Measurements from ENCODE around the gene NAALADL2. TPM values are rescaled to one million over a fixed set of nuclear protein-coding genes. Genes with fewer than 3 reads are reported as not detected.

Gene NAALADL2
- total RNA-seq, 1 experiment from 2014 or later: 1.9 TPM

DNA sequence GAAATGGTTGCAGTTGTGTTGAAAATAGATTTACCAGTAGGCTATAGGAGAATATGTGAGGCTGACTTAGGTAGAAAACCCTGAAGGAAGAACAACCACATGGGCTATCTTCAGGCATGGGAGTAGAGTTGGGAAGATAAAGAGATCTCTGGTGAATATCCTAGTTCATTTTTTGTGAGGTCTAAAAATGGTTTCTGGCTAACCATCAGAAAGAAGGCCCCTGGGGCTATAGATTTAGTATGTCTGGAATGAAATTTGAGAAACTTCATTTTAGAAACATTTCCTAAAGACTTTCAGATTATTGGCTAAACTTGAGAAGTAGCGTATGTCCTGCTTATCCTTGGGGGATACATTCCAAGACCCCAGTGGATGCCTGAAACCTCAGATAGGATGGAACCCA, 148.2 kb downstream of the NAALADL2 start:
- Histone ChIP-seq H3K27ac (ENCODE audit: low read length) (no peak overlapping the region), H3F3A (ENCODE audit: low read length, unreplicated experiment) (no peaks in the 10 kb centered on the region), H3K4me2 (ENCODE audit: low read length) (no peak overlapping the region), H4K20me1 (ENCODE audit: low read length) (no peaks in the 10 kb centered on the region), H3K4me1 (ENCODE audit: insufficient read depth, low read length) (peaks cover 28% of the 10 kb centered on the region), H2AFZ (ENCODE audit: low read length) (no peak overlapping the region), H3K4me3 (ENCODE audit: low read length) (no peak overlapping the region), H3K9me3 (ENCODE audit: low read length) (no peaks in the 10 kb centered on the region), H3K79me2 (ENCODE audit: low read length) (no peaks in the 10 kb centered on the region), H3K9me2 (replicated peaks; ENCODE audit: low read length) (no peaks in the 10 kb centered on the region), H3K9ac (ENCODE audit: low read length) (no peak overlapping the region), H3K27me3 (ENCODE audit: low read length) (no peaks in the 10 kb centered on the region), H3K36me3 (ENCODE audit: low read depth, low read length) (no peaks in the 10 kb centered on the region)
- DNase-seq (no peak), ATAC-seq (no peak)
- ChIA-PET POLR2A (ENCODE audit: unreplicated experiment) (no interaction called here), CTCF (no interaction called here)
- intact Hi-C loops (cut with micrococcal nuclease): no loop called here
- BruUV-seq (replicated peaks): no TSS peak
- TF ChIP-seq, protein P1, sequence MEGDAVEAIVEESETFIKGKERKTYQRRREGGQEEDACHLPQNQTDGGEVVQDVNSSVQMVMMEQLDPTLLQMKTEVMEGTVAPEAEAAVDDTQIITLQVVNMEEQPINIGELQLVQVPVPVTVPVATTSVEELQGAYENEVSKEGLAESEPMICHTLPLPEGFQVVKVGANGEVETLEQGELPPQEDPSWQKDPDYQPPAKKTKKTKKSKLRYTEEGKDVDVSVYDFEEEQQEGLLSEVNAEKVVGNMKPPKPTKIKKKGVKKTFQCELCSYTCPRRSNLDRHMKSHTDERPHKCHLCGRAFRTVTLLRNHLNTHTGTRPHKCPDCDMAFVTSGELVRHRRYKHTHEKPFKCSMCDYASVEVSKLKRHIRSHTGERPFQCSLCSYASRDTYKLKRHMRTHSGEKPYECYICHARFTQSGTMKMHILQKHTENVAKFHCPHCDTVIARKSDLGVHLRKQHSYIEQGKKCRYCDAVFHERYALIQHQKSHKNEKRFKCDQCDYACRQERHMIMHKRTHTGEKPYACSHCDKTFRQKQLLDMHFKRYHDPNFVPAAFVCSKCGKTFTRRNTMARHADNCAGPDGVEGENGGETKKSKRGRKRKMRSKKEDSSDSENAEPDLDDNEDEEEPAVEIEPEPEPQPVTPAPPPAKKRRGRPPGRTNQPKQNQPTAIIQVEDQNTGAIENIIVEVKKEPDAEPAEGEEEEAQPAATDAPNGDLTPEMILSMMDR (conservative IDR thresholded peaks at IDR 0.05; ENCODE audit: low read depth, low read length): no peak
- no peak for TF ChIP-seq EZH2phosphoT487 (IDR thresholded peaks at IDR 0.05; ENCODE audit: borderline replicate concordance, low read length)

DNA sequence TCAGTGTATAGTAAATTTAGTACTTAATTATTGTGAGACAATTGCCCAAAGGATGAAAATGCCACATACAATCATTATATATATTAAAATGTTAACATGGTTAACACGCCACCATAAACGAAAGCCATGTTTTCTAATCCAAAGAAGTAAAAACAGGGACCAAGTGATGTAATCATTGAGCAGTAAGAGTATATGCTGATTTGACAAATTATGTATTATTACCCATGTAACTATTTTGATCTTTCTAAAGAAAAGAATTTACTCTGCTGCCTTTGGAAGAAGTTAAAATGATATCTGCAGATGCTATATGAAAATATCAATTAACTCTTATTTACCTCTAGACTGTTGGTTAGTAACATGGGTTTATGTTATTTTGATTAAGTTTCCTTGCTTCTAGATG, 150.2 kb downstream of the NAALADL2 start:
- CTCF ChIA-PET: no interaction called here
- BruUV-seq (replicated peaks): no TSS peak

DNA sequence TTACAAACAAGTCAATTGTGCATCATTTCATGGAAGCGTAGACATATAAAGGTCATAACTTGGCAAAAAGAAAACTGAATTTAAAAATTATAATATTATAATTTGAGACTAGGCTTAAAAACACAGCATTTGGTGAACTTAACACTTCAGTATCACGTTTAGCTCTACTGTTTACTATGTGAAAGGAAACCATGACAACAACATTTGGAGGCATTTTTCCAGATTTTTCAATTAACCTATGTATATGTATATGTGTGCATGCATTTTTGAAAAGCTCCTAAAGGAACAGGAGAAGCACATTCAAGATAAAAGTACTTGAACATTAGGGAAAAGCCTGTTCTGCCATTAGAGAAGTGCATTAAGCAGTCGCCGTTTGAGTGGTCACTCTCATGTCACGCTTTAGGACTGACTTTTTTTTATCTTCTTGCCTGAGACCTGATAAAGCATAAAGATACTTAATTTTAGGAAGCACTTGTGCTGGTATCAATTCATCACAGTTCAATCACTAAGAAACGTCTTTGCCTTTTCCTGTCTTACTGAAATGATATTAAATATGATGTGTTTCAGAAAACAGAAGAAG, 156.0 kb downstream of the NAALADL2 start:
- Histone ChIP-seq H3K4me3 (ENCODE audit: low read length) (no peak overlapping the region), H4K20me1 (ENCODE audit: low read length) (no peaks in the 10 kb centered on the region), H3K9ac (ENCODE audit: low read length) (no peak overlapping the region), H3K4me1 (ENCODE audit: insufficient read depth, low read length) (peaks cover 6% of the 10 kb centered on the region; the same call in 1 of the 2 replicates), H3K36me3 (ENCODE audit: low read depth, low read length) (no peaks in the 10 kb centered on the region), H3K4me2 (ENCODE audit: low read length) (no peak overlapping the region), H3K27me3 (ENCODE audit: low read length) (no peaks in the 10 kb centered on the region), H2AFZ (ENCODE audit: low read length) (no peak overlapping the region), H3K27ac (ENCODE audit: low read length) (no peak overlapping the region), H3F3A (ENCODE audit: low read length, unreplicated experiment) (no peaks in the 10 kb centered on the region), H3K79me2 (ENCODE audit: low read length) (no peaks in the 10 kb centered on the region), H3K9me3 (ENCODE audit: low read length) (no peaks in the 10 kb centered on the region), H3K9me2 (replicated peaks; ENCODE audit: low read length) (no peaks in the 10 kb centered on the region)
- intact Hi-C loops (cut with micrococcal nuclease): no loop called here
- ATAC-seq (no peak), DNase-seq (no peak)
- TF ChIP-seq EZH2phosphoT487 (IDR thresholded peaks at IDR 0.05; ENCODE audit: borderline replicate concordance, low read length) (no peak), EZH2 (IDR thresholded peaks at IDR 0.05; ENCODE audit: low read length, unreplicated experiment) (no peak)
- TF ChIP-seq, protein P1 (conservative IDR thresholded peaks at IDR 0.05; ENCODE audit: low read depth, low read length): no peak
- ChIA-PET POLR2A (ENCODE audit: unreplicated experiment) (no interaction called here), CTCF (no interaction called here)
- no TSS peak for BruUV-seq (replicated peaks)

More for the DNA sequence above, 150.2 kb downstream of the NAALADL2 start:
- H3K27ac ChIP-seq (ENCODE audit: low read length): no peak overlapping the region
- H3K9ac ChIP-seq (ENCODE audit: low read length): no peak overlapping the region
- H3K27me3 ChIP-seq (ENCODE audit: low read length): no peaks in the 10 kb centered on the region
- POLR2A ChIA-PET (ENCODE audit: unreplicated experiment): no interaction called here
- DNase-seq (no peak), ATAC-seq (no peak)
- no peak overlapping the region for H2AFZ ChIP-seq (ENCODE audit: low read length)
- no peak overlapping the region for H3K4me2 ChIP-seq (ENCODE audit: low read length)
- no peaks in the 10 kb centered on the region for H4K20me1 ChIP-seq (ENCODE audit: low read length)
- no peaks in the 10 kb centered on the region for H3K9me3 ChIP-seq (ENCODE audit: low read length)
- no peaks in the 10 kb centered on the region for H3K36me3 ChIP-seq (ENCODE audit: low read depth, low read length)
- no peaks in the 10 kb centered on the region for H3F3A ChIP-seq (ENCODE audit: low read length, unreplicated experiment)
- no peak overlapping the region for H3K4me3 ChIP-seq (ENCODE audit: low read length)
- intact Hi-C loops (cut with micrococcal nuclease): no loop called here
- H3K79me2 ChIP-seq (ENCODE audit: low read length): no peaks in the 10 kb centered on the region
- TF ChIP-seq EZH2 (IDR thresholded peaks at IDR 0.05; ENCODE audit: low read length, unreplicated experiment) (no peak), EZH2phosphoT487 (IDR thresholded peaks at IDR 0.05; ENCODE audit: borderline replicate concordance, low read length) (no peak)
- TF ChIP-seq, protein P1 (conservative IDR thresholded peaks at IDR 0.05; ENCODE audit: low read depth, low read length): no peak
- H3K4me1 ChIP-seq (ENCODE audit: insufficient read depth, low read length): peaks cover 18% of the 10 kb centered on the region
- no peaks in the 10 kb centered on the region for H3K9me2 ChIP-seq (replicated peaks; ENCODE audit: low read length)
